PC-3 (cell line): ENCODE data around the gene RAX2.

Experiments used
- CTCF ChIP-seq: fragments of 300-600 bp; sonication (generic); conservative IDR thresholded peaks from 2 replicates; pipeline ENCODE4 v1.5.1; 2017; ENCODE audit warnings: antibody characterized with exemption, low read depth, mild to moderate bottlenecking, low read length
- EZH2 ChIP-seq: fragments of 300-600 bp; sonication (generic); IDR thresholded peaks from one replicate; pipeline ENCODE4 v1.6.1; 2017; ENCODE audit warnings: antibody characterized with exemption, mild to moderate bottlenecking, low read length; ENCODE audit not compliant: unreplicated experiment
- EZH2phosphoT487 ChIP-seq: fragments of 300-600 bp; sonication (generic); IDR thresholded peaks from 2 replicates; pipeline ENCODE4 v1.6.1; 2018; ENCODE audit warnings: mild to moderate bottlenecking, antibody characterized with exemption, low read length, borderline replicate concordance

DNA sequence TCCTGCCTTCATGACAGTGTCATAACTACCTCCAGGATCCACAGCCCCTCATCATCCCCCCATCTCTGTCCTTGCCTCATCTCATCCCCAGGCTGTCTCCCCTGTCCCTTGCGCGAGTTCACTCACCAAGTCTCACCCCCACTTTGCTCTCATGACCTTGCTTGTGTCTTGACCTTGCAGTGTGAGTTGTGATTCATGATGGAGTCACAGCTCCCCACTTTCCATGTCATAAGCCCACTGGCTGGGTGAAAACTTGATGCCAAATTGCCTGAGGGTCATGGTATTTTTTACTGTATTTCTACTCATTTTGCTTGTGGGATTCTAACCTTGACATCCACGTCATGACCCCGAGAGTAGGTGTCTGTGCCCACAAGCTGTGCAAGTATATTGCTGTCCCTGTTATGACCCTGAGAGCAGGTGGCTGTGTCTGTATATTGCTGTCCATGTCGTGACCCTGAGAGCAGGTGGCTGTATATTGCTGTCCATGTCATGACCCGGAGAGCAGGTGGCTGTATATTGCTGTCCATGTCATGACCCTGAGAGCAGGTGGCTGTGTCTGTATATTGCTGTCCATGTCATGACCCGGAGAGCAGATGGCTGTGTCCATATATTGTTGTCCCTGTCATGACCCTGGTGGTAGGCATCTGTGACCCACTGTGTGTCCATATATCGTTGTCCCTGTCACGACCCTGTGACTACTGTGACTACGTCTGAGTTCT, 34.4 kb downstream of the RAX2 start:
- no peak for TF ChIP-seq EZH2
- TF ChIP-seq CTCF, result no peak
- TF ChIP-seq EZH2phosphoT487, result no peak
